Keratinocyte (primary cell): Measurements from ENCODE around the gene MIA.

ENCODE experiments used
- CTCF ChIP-seq, 3 experiments: IDR thresholded peaks in 1 of 3; conservative IDR thresholded peaks in 1 of 3; optimal IDR thresholded peaks in 1 of 3; 2 replicates in 2 of 3; 3 replicates in 1 of 3; pipeline versions ENCODE3 to v1.5.1; 2011; ENCODE audit warnings: low read length in 3 of 3, mild to moderate bottlenecking in 3 of 3, moderate library complexity in 2 of 3, control low read depth in 1 of 3, inconsistent platforms in 1 of 3; ENCODE audit not compliant: insufficient read depth in 2 of 3; ENCODE audit errors: extremely low read depth in 1 of 3
- EZH2 ChIP-seq: IDR thresholded peaks from one replicate; pipeline ENCODE4 v1.6.1; 2012; ENCODE audit warnings: inconsistent platforms, mild to moderate bottlenecking, low read length, moderate library complexity

GRCh38 chr19:40786060-40787037 lies 11.0 kb downstream of the MIA start:
- TF ChIP-seq CTCF (optimal IDR thresholded peaks at IDR 0.05 in 1 of 3, IDR thresholded peaks at IDR 0.05 in 1 of 3, conservative IDR thresholded peaks at IDR 0.05 in 1 of 3; ENCODE audit: extremely low read depth in 1 of 3, insufficient read depth in 2 of 3, low read length in 3 of 3): no peak
- TF ChIP-seq EZH2: no peak
